Neural progenitor cell (in vitro differentiated cells): ENCODE results near the gene FAM117B. TPM values are rescaled to one million over a fixed set of nuclear protein-coding genes. Genes with fewer than 3 reads are reported as not detected.

ENCODE experiments used
- DNase-seq: peaks from one replicate; pipeline ENCODE4 v3.0.0-alpha.2; 2016; ENCODE audit warnings: low spot score
- H2AFZ ChIP-seq: fragments of 200-600 bp; sonication (generic); replicated peaks from 2 replicates; pipeline ENCODE4 v1.6.1; 2016; ENCODE audit warnings: antibody characterized with exemption
- H3F3A ChIP-seq: fragments of 200-600 bp; sonication (generic); 2 replicates; pipeline ENCODE4 v1.6.1; 2016; ENCODE audit warnings: antibody characterized with exemption, low read depth
- H3K27ac ChIP-seq: fragments of 200-600 bp; sonication (generic); 2 replicates; pipeline ENCODE4 v1.5.1; 2016; ENCODE audit warnings: mild to moderate bottlenecking
- H3K27me3 ChIP-seq: fragments of 200-600 bp; sonication (generic); 2 replicates; pipeline ENCODE4 v1.6.1; 2016; ENCODE audit warnings: mild to moderate bottlenecking, moderate library complexity
- H3K36me3 ChIP-seq: fragments of 200-600 bp; sonication (generic); 2 replicates; pipeline ENCODE4 v1.5.1; 2016
- H3K4me1 ChIP-seq: fragments of 200-600 bp; sonication (generic); 2 replicates; pipeline ENCODE4 v1.6.1; 2016; ENCODE audit warnings: mixed run types
- H3K4me2 ChIP-seq: fragments of 200-600 bp; sonication (generic); 2 replicates; pipeline ENCODE4 v1.6.1; 2016
- H3K4me3 ChIP-seq: fragments of 200-600 bp; sonication (generic); 2 replicates; pipeline ENCODE4 v1.5.1; 2016
- H3K79me2 ChIP-seq: fragments of 200-600 bp; sonication (generic); 2 replicates; pipeline ENCODE4 v1.6.1; 2016; ENCODE audit warnings: low read depth
- H3K9ac ChIP-seq: fragments of 200-600 bp; sonication (generic); 2 replicates; pipeline ENCODE4 v1.6.1; 2016
- H3K9me3 ChIP-seq: fragments of 200-600 bp; sonication (generic); 2 replicates; pipeline ENCODE4 v1.5.1; 2016; ENCODE audit warnings: low read depth
- H4K20me1 ChIP-seq: fragments of 200-600 bp; sonication (generic); 2 replicates; pipeline ENCODE4 v1.6.1; 2016; ENCODE audit warnings: low read depth
- H3K27ac Mint-ChIP-seq: 3 replicates; pipeline ENCODE4 v1.8.0; 2021; ENCODE audit warnings: mixed read lengths
- H3K27me3 Mint-ChIP-seq: 2 replicates; pipeline ENCODE4 v1.8.0; 2022; ENCODE audit warnings: low read depth, mild to moderate bottlenecking, inconsistent platforms, moderate library complexity, mixed read lengths; ENCODE audit not compliant: insufficient read depth
- H3K36me3 Mint-ChIP-seq: 3 replicates; pipeline ENCODE4 v1.8.0; 2021; ENCODE audit warnings: mixed read lengths
- H3K4me1 Mint-ChIP-seq: 3 replicates; pipeline ENCODE4 v1.8.0; 2021; ENCODE audit warnings: mixed read lengths
- H3K4me3 Mint-ChIP-seq: 3 replicates; pipeline ENCODE4 v1.8.0; 2021; ENCODE audit warnings: mild to moderate bottlenecking, moderate library complexity, mixed read lengths
- H3K9me3 Mint-ChIP-seq: 3 replicates; pipeline ENCODE4 v1.8.0; 2020; ENCODE audit warnings: mixed read lengths
- CTCF ChIP-seq: fragments of 200-600 bp; sonication (generic); IDR thresholded peaks from 2 replicates; pipeline ENCODE4 v1.5.1; 2017; ENCODE audit warnings: antibody characterized with exemption, mild to moderate bottlenecking
- EZH2 ChIP-seq: fragments of 200-600 bp; sonication (generic); IDR thresholded peaks from 2 replicates; pipeline ENCODE4 v1.6.1; 2017; ENCODE audit warnings: antibody characterized with exemption, mild to moderate bottlenecking, moderate library complexity
- EZH2phosphoT487 ChIP-seq: fragments of 200-600 bp; sonication (generic); IDR thresholded peaks from 2 replicates; pipeline ENCODE4 v1.6.1; 2017; ENCODE audit warnings: antibody characterized with exemption
- total RNA-seq: library from RNA; depleted of rRNA; stranded (reverse); fragments of >200 nt; gene quantifications from 2 replicates; pipeline ENCODE4 v1.2.3, GENCODE V29; 2015; ENCODE audit warnings: low replicate concordance

The FAM117B gene
- total RNA-seq, 1 donor from 2014 or later, result 17.5 TPM

GRCh38 chr2:202693503-202693902 lies 58.7 kb downstream of the FAM117B start:
- Mint-ChIP-seq H3K27ac (no peak overlapping the region), H3K27me3 (no peaks in the 10 kb centered on the region), H3K9me3 (no peaks in the 10 kb centered on the region), H3K4me3 (no peak overlapping the region), H3K36me3 (peaks cover 21% of the 10 kb centered on the region), H3K4me1 (no peaks in the 10 kb centered on the region)
- DNase-seq, result no peak
- TF ChIP-seq EZH2 (no peak), CTCF (no peak), EZH2phosphoT487 (no peak)
- H3K79me2 ChIP-seq, result peaks cover 66% of the 10 kb centered on the region
- H4K20me1 ChIP-seq, result peaks cover 17% of the 10 kb centered on the region
- no peaks in the 10 kb centered on the region for H3K36me3 ChIP-seq
- H3K4me1 ChIP-seq, result no peaks in the 10 kb centered on the region
- no peaks in the 10 kb centered on the region for H3F3A ChIP-seq
- H3K4me2 ChIP-seq, result no peak overlapping the region
- no peaks in the 10 kb centered on the region for H3K27me3 ChIP-seq
- H2AFZ ChIP-seq, result no peak overlapping the region
- no peak overlapping the region for H3K4me3 ChIP-seq
- H3K27ac ChIP-seq, result no peak overlapping the region
- H3K9ac ChIP-seq, result no peak overlapping the region
- no peaks in the 10 kb centered on the region for H3K9me3 ChIP-seq

GRCh38 chr2:202695166-202695565 lies 60.4 kb downstream of the FAM117B start:
- Histone ChIP-seq H3K79me2 (peaks cover 55% of the 10 kb centered on the region), H3K36me3 (no peaks in the 10 kb centered on the region), H3K27ac (no peak overlapping the region), H2AFZ (no peak overlapping the region), H4K20me1 (peaks cover 10% of the 10 kb centered on the region), H3K9me3 (no peaks in the 10 kb centered on the region), H3K9ac (no peak overlapping the region), H3K4me2 (no peak overlapping the region), H3F3A (no peaks in the 10 kb centered on the region), H3K4me3 (no peak overlapping the region), H3K4me1 (no peaks in the 10 kb centered on the region), H3K27me3 (no peaks in the 10 kb centered on the region)
- no peak overlapping the region for H3K4me3 Mint-ChIP-seq
- peaks cover 3% of the 10 kb centered on the region for H3K9me3 Mint-ChIP-seq
- no peak for TF ChIP-seq EZH2
- no peak for TF ChIP-seq EZH2phosphoT487
- TF ChIP-seq CTCF, result no peak
- no peak overlapping the region for H3K27ac Mint-ChIP-seq
- no peak for DNase-seq
- peaks cover 30% of the 10 kb centered on the region for H3K36me3 Mint-ChIP-seq
- no peaks in the 10 kb centered on the region for H3K27me3 Mint-ChIP-seq
- no peaks in the 10 kb centered on the region for H3K4me1 Mint-ChIP-seq

GRCh38 chr2:202700075-202700901 lies 65.5 kb downstream of the FAM117B start:
- no peak overlapping the region for H3K4me3 Mint-ChIP-seq
- peaks cover 8% of the 10 kb centered on the region for H3K9me3 Mint-ChIP-seq
- H3K36me3 Mint-ChIP-seq, result peaks cover 44% of the 10 kb centered on the region
- peaks cover 46% of the 10 kb centered on the region for H3K79me2 ChIP-seq
- DNase-seq, result no peak
- H3K36me3 ChIP-seq, result peaks cover 3% of the 10 kb centered on the region
- no peak overlapping the region for H3K9ac ChIP-seq
- no peak overlapping the region for H3K4me3 ChIP-seq
- no peaks in the 10 kb centered on the region for H3K4me1 Mint-ChIP-seq
- no peaks in the 10 kb centered on the region for H3K9me3 ChIP-seq
- H2AFZ ChIP-seq, result no peak overlapping the region
- no peak overlapping the region for H3K27ac Mint-ChIP-seq
- TF ChIP-seq CTCF, result no peak
- no peak for TF ChIP-seq EZH2
- TF ChIP-seq EZH2phosphoT487, result no peak
- no peaks in the 10 kb centered on the region for H3K27me3 ChIP-seq
- H3K4me1 ChIP-seq, result no peaks in the 10 kb centered on the region
- H4K20me1 ChIP-seq, result peaks cover 7% of the 10 kb centered on the region
- H3F3A ChIP-seq, result no peaks in the 10 kb centered on the region
- H3K4me2 ChIP-seq, result no peak overlapping the region
- H3K27me3 Mint-ChIP-seq, result no peaks in the 10 kb centered on the region
- H3K27ac ChIP-seq, result no peak overlapping the region
